ENCODE measurements around the gene SMAP1.
A peak's percentile ranks its signal among the peaks of the same experiment; 100 is the strongest.

Gene SMAP1

DNA sequence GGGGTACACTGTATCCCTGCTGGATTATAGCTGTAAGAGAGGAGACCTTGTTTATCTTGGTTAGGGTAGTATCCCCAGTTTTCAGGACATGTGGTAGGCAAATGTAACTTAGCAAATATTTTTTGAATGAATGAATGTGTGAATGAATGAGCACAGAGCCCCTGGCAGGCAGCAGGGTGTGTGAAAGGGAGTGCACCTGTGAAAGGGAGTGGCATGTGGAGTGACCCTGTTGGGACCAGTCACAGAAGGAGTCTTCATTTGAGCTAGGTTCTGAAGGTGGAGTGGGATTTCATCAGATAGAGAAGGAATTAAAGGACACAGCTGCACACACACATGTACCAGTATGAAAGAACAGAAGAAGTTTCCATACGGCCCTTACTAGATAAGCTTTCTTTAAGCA is 4.9 kb downstream of the SMAP1 start:
- TF ChIP-seq, protein P1, sequence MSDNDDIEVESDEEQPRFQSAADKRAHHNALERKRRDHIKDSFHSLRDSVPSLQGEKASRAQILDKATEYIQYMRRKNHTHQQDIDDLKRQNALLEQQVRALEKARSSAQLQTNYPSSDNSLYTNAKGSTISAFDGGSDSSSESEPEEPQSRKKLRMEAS (IDR thresholded peaks at IDR 0.05; ENCODE audit: low read depth, low read length): no peak
- TF ChIP-seq POLR2A (IDR thresholded peaks at IDR 0.05; ENCODE audit: extremely low read depth, insufficient read length) (no peak), MYC (IDR thresholded peaks at IDR 0.05; ENCODE audit: low read depth, low read length) (no peak)
- TF ChIP-seq, protein P2, sequence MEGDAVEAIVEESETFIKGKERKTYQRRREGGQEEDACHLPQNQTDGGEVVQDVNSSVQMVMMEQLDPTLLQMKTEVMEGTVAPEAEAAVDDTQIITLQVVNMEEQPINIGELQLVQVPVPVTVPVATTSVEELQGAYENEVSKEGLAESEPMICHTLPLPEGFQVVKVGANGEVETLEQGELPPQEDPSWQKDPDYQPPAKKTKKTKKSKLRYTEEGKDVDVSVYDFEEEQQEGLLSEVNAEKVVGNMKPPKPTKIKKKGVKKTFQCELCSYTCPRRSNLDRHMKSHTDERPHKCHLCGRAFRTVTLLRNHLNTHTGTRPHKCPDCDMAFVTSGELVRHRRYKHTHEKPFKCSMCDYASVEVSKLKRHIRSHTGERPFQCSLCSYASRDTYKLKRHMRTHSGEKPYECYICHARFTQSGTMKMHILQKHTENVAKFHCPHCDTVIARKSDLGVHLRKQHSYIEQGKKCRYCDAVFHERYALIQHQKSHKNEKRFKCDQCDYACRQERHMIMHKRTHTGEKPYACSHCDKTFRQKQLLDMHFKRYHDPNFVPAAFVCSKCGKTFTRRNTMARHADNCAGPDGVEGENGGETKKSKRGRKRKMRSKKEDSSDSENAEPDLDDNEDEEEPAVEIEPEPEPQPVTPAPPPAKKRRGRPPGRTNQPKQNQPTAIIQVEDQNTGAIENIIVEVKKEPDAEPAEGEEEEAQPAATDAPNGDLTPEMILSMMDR (IDR thresholded peaks at IDR 0.05; ENCODE audit: low read depth, low read length): no peak
- DNase-seq (ENCODE audit: low read depth): no peak

DNA sequence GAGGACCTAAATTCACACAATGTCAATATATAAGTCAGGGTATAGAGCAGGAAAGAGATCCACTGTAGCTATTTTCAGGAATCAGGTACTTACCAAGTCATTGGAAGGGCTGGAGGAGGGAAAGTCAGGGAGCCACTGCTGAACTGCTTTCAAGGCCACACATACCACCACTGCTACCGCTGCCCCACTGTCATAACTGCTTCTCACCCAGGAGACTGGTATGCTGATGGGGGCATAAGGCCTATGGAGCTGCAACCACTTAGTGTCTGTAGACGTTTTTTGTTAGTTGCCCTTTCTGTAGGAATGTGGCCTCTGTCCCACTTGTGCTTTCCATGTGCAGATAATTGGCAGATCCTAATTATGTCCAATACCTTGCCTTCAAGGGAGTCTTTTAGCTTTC is 5.4 kb downstream of the SMAP1 start:
- DNase-seq (ENCODE audit: low read depth): no peak
- H3K4me3 ChIP-seq (ENCODE audit: low read depth, low read length): no peak overlapping the region
- TF ChIP-seq, protein P2 (IDR thresholded peaks at IDR 0.05; ENCODE audit: low read depth, low read length): no peak
- TF ChIP-seq MYC (IDR thresholded peaks at IDR 0.05; ENCODE audit: low read depth, low read length) (no peak), POLR2A (IDR thresholded peaks at IDR 0.05; ENCODE audit: extremely low read depth, insufficient read length) (no peak)
- TF ChIP-seq, protein P1 (IDR thresholded peaks at IDR 0.05; ENCODE audit: low read depth, low read length): no peak

More for the DNA sequence above, 4.9 kb downstream of the SMAP1 start:
- no peak overlapping the region for H3K4me3 ChIP-seq (ENCODE audit: low read depth, low read length)

DNA sequence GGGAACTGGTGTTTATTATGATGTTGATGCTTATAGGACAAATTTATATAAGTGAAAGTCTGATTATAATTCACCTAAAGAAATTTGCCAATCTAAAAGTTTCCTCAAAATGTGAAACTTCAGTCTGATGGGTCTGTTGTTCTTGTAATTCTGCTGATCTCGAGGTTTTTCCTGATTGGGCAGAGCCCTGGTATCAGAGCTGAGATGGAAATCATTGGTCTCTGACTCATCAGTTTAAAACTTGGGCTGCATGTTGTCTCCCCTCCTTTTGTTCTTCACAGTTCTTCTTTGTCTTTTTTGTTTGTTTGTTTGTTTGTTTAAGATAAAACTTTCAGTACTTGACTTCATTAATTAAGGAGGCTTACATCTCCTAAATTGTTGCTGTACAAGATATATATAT is 5.9 kb downstream of the SMAP1 start:
- TF ChIP-seq, protein P2 (IDR thresholded peaks at IDR 0.05; ENCODE audit: low read depth, low read length): no peak
- TF ChIP-seq POLR2A (IDR thresholded peaks at IDR 0.05; ENCODE audit: extremely low read depth, insufficient read length): no peak
- no peak for TF ChIP-seq MYC (IDR thresholded peaks at IDR 0.05; ENCODE audit: low read depth, low read length)
- TF ChIP-seq, protein P1 (IDR thresholded peaks at IDR 0.05; ENCODE audit: low read depth, low read length): no peak
- DNase-seq (ENCODE audit: low read depth): peak; percentile 14
- no peak overlapping the region for H3K4me3 ChIP-seq (ENCODE audit: low read depth, low read length)

DNA sequence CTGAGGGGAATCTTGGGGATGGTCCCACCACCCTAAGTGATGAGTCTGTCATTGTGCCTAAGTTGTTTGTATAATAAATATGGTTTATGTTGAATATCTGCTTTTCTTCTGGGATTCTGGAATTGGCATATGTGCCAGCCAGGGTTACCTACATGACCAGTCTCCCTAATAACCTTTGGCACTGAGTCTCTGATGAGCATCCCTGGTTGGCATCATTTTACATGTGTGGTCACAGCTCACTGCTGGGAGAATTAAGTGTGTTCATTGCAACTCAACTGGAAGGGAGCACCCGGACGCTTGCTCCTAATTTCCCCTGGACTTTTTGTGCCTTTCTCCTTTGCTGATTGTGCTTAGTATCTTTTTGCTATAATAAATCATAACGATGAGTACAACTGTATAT is 8.1 kb downstream of the SMAP1 start:
- H3K4me3 ChIP-seq (ENCODE audit: low read depth, low read length): no peak overlapping the region
- TF ChIP-seq POLR2A (IDR thresholded peaks at IDR 0.05; ENCODE audit: extremely low read depth, insufficient read length): no peak
- TF ChIP-seq MYC (IDR thresholded peaks at IDR 0.05; ENCODE audit: low read depth, low read length): no peak
- TF ChIP-seq, protein P2 (IDR thresholded peaks at IDR 0.05; ENCODE audit: low read depth, low read length): no peak
- TF ChIP-seq, protein P1 (IDR thresholded peaks at IDR 0.05; ENCODE audit: low read depth, low read length): no peak
- DNase-seq (ENCODE audit: low read depth): no peak

DNA sequence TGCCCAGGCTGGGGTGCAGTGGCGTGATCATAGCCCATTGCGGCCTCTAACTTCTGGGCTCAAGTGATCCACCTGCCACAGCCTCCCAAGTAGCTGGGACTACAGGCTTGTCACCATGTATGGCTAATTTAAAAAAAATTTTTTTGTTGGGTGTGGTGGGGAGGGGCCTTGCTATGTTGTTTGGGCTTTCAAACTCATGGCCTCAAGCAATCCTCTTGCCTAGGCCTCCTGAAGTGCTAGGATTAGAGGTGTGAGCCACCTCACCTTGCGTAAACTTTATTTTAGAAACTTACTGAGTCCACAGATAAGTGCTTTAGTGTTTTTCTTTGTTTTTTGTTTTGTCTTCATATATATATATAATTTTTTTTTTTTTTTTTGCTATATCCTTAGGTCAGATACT is 9.1 kb downstream of the SMAP1 start:
- no peak for DNase-seq (ENCODE audit: low read depth)
- TF ChIP-seq, protein P2 (IDR thresholded peaks at IDR 0.05; ENCODE audit: low read depth, low read length): no peak
- TF ChIP-seq, protein P1 (IDR thresholded peaks at IDR 0.05; ENCODE audit: low read depth, low read length): no peak
- TF ChIP-seq POLR2A (IDR thresholded peaks at IDR 0.05; ENCODE audit: extremely low read depth, insufficient read length): no peak
- TF ChIP-seq MYC (IDR thresholded peaks at IDR 0.05; ENCODE audit: low read depth, low read length): no peak
- no peak overlapping the region for H3K4me3 ChIP-seq (ENCODE audit: low read depth, low read length)

DNA sequence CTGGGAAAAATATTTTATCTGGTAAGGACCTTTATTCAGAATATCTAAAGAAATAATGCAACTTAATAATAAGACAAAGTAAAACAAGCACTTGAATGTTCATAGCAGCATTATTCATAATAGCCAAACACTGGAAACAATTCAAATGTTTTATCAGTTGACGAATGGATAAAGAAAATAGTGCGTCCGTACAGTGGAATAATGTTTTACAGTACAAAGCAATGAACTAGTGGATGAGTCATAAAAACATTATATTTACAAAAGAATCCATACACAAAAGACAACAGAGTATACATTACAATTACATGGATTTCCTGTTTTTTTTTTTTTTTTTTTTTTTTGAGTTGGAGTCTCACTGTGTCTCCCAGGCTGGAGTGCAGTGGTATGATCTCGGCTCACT is 12.7 kb downstream of the SMAP1 start:
- TF ChIP-seq POLR2A (IDR thresholded peaks at IDR 0.05; ENCODE audit: extremely low read depth, insufficient read length) (no peak), MYC (IDR thresholded peaks at IDR 0.05; ENCODE audit: low read depth, low read length) (no peak)
- TF ChIP-seq, protein P2 (IDR thresholded peaks at IDR 0.05; ENCODE audit: low read depth, low read length): no peak
- TF ChIP-seq, protein P1 (IDR thresholded peaks at IDR 0.05; ENCODE audit: low read depth, low read length): no peak
- no peak for DNase-seq (ENCODE audit: low read depth)
- no peak overlapping the region for H3K4me3 ChIP-seq (ENCODE audit: low read depth, low read length)

Data from NB4 (cell line).